Right lung (tissue), 5 donors: ENCODE results near the gene THSD4. TPM values are rescaled to one million over a fixed set of nuclear protein-coding genes. Genes with fewer than 3 reads are reported as not detected.

Experiments used
- DNase-seq, 2 donors: peaks; one replicate each; pipeline ENCODE4 v3.0.0-alpha.2; 2013
- polyA plus RNA-seq, 5 donors: library from polyadenylated mRNA; unstranded; fragments of 120-200 nt; gene quantifications; one replicate each; pipeline versions ENCODE4 v1.2.1 to v1.2.3, GENCODE V29; 2013; ENCODE audit warnings: inconsistent platforms in 1 of 5, low replicate concordance in 1 of 5; ENCODE audit not compliant: insufficient read length in 5 of 5, insufficient read depth in 1 of 5

Gene THSD4
- polyA plus RNA-seq, 5 donors: 14.0 to 27.2 (median 17.1) TPM

DNA sequence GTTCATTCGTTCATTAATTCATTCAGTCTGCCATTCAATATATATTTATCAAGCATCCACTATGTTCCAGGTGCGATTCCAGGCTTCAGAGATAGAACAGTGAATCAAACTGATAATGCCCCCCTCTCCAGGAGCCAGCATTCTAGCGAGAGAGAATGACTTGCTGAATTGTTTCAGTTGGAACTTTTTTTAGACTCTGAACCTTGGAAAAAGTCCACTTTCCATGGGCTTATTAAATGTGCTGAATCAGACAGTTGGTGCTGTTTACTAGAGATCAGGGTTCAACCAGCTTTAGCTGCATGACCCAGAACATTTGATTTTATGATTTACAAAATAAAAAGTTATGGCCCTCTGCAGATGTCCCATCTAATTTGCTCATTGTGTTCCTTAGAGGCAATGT, 213.2 kb downstream of the THSD4 start:
- DNase-seq: no peak

DNA sequence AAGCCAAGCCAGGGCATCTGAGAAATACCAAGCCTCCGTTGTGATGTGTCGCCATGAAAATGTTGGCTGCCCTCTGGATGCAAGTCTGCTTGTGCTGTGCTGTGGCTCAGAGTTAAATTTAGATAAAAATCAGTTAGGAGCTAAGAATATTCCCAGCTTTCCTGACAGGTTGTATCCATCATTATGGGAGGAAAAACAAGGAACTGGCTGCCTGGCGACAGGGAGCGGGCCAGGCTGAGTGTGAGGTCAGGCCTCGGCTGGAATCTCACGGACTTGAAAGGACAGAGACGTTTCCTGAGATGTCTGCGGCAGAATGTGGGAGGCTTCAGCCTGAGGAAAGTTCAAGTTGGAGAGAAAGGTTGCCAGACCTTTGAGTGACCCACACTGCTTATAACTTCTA, 213.8 kb downstream of the THSD4 start:
- DNase-seq: peak in 1 of 2 donors; percentile 66

DNA sequence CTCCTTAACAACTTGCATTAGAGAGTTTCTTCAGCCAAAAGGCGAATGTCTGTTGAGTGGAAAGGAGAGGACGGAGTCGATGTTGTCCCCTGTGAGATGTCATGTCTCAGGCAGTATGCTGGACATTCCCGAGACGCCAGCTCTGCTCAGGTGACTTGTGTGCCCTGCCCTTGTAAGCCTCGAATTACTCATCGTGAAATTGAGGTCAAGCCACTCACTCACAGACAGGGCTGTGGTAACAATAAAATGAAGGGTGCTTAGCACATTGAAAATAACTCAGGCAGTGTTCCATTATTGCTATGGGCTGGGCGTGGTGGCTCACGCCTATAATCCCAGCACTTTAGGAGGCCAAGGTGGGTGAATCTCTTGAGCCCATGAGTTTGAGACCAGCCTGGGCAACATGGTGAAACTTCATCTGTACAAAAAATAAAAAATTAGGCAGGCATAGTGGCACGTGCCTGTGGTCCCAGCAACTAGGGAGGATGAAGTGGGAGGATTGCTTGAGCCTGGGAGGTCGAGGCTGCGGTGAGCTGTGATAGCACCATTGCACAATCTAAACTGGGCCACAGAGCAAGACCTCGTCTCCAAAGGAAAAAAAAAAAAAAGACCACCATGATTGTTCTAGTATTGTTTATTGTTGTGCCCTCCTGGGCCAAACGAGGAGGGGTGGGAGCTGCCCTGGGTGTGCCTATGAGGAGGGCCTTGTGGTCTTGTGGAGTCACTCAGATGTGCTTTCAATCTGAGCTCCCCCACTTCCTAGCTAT, 214.4 kb downstream of the THSD4 start:
- no peak for DNase-seq

DNA sequence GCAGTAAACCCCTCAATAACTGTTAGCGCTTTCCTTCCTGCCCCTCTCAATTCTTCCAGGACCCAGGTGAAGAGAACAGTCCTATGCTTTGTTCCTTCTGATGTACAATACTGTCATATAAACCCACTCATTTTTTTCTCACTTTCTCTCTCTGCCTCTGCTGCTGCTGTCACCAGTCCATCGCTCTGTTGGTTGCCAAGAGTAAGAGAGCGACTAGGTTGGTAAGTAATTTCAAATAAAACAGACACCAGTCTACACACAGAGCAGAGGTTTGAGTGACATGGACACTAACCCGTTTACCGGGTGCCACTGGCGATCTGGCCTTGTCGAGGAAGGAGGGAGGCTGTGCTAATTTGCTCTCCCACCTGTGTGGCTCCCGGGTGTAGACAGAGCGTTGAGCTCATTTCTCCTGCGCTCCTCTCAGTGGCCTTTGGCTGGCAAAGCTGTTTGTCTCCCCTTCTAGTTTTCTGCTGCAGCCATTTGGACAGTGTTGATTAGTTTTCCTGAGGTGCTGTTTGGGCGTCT, 215.4 kb downstream of the THSD4 start:
- DNase-seq: no peak

DNA sequence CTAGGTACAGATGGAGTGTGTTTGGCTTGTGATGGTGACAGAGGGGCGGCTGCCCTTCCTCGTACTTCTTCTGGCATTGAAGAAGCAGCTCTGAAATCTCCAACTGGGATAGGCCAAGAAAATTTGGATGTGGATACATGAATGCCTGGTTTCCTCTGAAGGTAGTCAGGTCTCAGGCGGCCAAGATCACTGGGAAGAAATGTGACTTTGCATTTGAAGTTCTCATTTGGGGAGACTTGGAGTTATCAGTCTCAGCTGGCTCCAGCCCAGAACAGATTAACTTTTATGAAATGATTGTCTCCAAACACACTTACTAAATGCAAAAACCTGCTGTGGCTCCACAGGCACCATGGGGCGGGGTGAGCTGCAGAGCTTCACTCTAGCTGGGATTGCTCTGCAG, 215.9 kb downstream of the THSD4 start:
- DNase-seq: no peak

- no peak for DNase-seq
Measured at GRCh38 chr15:71332431-71333004, 217.2 kb downstream of the THSD4 start.

GRCh38 chr15:71333136-71333700, 217.9 kb downstream of the THSD4 start:
- no peak for DNase-seq

GRCh38 chr15:71333839-71334238, 218.6 kb downstream of the THSD4 start:
- no peak for DNase-seq

- DNase-seq: no peak
Measured at GRCh38 chr15:71334434-71334833, 219.2 kb downstream of the THSD4 start.

- no peak for DNase-seq
Measured at GRCh38 chr15:71334873-71335272, 219.6 kb downstream of the THSD4 start.

DNA sequence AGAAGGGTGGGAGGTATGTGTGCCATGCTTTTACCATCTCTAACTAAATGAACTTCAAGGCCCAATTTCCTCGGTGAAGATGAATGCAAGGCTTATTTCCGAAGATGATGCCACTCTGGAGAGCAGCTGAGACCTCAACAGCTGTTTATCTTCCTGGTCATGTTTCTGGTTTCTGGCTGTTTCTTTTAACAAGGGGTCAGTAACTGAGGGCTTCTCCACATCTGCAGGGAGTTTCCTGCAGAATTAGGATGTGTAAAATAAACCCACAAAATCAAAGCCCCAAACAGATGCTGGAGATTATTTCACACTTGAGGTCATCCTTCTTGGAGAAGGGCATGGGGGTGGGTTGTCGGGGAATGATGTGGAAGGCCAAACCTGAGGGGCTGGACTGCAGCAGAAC, 220.3 kb downstream of the THSD4 start:
- DNase-seq: no peak

DNA sequence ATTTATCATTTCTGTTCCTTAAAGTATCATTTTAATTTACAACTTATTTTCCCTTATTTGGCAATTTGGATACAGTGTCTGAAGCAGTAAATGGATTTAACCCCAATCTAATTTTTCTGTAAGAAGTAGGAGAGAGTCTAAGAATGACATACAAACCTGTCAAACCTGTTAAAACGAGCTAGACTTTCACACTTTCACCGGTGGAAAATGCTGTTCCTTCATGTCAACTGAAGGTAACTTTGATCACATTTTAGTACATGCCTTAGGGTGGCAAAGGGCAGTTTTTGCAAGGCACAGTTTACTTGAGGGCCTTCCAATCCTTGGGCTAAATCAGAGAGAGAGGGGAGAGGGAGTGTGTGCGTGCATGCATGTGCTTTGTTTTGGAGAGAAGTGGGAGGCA, 221.4 kb downstream of the THSD4 start:
- no peak for DNase-seq

DNA sequence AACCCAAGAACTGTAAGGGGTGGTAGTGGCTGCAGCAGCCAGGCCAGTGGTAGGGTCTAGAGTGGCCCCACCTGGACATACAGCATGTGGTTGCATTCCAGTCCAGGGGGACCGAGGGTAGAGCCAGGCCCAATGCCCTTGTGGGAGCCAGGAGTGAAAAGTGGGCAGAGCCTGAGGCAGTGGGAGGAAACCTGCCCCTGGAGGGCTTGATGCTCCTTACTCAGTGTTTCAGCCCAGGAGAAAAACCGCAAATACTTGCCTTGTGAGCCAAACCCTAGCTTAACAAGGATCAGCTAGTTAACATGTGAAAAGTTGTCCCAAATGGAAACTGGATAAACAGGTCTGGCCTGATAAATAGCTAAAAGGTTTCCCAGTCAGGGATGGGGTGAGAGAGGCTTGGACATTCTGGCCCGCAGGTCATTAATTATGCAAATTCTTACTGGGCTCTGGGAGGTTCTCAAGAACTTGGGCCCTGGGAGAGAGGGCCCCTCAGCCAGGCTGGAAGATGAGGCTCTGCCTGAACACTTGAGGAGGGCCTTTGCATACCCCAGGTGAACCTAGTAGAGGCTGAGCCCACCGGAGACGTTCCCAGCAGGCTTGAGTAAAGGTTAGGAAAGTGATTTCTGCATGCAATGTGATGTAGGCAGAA, 222.1 kb downstream of the THSD4 start:
- no peak for DNase-seq

DNA sequence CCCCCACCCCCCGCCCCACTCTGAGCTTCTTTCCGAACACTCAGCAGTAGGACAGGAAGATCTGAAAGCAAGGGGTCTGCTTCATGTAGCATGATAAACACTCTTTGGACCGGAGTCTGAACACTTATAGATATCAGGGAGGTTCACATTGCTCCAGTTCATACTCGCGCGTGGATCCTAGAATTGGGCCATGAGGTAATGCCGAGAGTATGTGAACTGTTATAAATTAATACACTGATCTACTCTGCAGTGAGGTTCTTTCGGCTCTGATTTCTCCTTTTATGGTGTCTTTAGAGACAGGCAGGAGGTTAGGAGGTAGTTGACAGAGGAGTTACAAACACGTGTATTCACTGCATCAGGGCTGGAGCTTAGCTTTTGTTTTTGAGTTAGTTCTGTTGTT, 223.0 kb downstream of the THSD4 start:
- no peak for DNase-seq

GRCh38 chr15:71338827-71339542, 223.7 kb downstream of the THSD4 start:
- DNase-seq: no peak

DNA sequence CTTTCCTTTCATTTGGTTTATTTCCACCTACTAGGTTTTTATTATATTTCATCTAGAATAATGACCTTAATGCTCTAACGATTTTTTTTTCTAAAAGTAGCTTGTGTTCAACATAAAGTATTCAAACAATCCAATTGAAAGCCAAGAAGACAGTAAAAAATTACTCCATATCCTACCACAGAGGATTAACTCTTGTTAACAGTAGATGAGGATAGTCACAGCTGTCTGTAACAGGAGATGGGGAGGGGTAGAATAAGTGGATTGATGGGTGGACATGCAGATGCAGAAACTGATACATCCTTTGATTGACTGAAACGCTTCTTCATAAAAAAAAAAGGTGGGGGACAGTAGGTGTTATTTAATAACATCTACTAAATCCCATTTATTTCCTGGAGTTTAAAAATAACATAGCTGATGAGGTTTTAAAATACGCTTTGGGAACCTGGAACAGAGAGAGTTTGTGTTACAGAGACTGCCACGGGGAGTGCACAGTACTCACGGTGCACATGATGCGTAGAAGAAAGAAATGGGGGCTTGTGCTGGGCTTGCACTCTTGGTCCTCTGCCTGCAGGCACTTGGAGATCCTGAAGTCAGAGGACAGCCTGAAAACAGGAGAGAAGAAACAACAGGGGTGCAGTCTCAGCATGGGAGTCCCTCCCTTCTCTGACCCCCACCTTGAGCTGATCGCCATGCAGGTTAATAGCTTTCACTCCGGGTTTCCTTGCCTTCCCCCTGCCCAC, 226.7 kb downstream of the THSD4 start:
- no peak for DNase-seq

DNA sequence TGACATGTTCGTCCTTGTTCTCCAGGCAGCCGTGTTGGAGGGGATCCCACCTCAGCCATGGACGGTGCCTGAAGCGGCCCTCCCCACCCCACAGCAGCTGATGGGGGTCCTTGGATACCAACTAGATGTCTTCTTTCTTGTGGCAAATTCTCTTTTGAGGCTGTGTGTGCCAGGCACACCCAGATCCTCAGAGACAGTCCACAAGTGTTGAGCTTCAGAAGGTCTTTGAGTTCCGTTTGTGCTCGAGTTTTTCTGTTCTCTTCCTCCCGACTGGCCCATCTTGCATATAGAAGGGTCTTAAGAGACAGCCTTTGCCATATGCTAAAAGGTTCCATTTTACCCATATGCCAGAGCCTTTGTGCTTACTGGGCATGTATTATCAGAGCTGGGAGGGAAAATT, 227.4 kb downstream of the THSD4 start:
- DNase-seq: no peak

DNA sequence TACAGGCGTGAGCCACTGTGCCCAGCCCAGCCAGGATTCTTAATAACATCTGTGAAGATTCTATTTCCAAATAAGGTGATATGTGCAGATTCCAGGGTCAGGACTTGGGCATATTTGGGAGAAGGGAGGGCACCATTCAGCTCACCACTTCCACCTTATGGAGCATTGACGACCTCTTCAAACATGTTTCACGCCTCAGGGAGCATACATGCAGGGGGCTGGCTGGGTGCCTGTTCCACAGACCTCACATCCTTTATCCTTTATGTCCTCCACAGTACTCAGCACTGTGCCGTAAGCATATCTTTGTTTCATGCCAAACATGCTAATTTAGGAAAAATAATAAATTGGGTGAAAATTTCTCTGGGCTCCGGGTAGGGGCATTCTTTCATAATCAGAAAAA, 229.0 kb downstream of the THSD4 start:
- DNase-seq: no peak

DNA sequence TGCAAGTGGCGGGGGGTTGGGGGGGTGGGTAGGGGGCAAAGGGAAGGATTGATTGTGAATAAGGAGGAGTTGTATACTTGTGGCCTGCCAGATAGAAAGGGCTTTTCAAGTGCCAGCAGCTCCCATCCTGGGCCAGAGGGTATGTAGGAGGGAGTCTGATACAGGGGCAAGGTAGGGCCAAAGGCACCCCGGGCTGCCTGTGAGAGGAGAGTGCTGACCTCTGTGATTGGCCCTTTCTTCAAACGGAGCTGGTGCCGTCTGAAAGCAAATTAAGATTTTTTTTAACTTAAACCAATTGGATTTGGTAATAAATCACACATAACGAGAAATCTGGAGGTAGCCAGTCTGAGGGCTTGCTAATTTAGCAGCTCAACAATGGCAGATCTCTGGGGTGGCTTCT, 229.9 kb downstream of the THSD4 start:
- DNase-seq: no peak

GRCh38 chr15:71346464-71346863, 231.2 kb downstream of the THSD4 start:
- DNase-seq: no peak

DNA sequence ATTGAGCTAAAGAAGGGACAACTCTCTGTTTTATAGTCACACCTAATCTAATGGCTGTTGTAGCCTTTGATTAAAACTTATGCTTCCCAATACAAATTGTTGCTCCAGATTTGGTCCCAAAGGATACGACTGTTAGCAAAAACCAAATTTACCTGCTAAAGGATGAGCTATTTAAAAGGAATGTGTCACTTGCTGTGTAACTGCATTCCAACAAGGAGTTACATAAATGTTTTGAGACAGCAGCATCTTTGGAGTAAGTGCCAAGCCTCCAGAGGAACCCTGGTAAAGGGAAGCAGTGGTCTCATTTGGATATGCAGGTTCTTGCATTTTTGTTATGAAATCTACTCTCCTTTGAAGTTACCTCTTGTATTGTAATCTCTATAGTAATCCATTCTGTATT, 233.3 kb downstream of the THSD4 start:
- DNase-seq: no peak
